PC-9 (cell line): Measurements from ENCODE around the gene NOC4L. TPM values are rescaled to one million over a fixed set of nuclear protein-coding genes. Genes with fewer than 3 reads are reported as not detected.
A peak's percentile ranks its signal among the peaks of the same experiment; 100 is the strongest.

Experiments used
- BruUV-seq: library from RNA; stranded (reverse); fragments of 400-500 nt; replicated peaks from 2 replicates; lab custom pipeline; 2021; lab: Mats Ljungman, UMichigan
- CTCF ChIA-PET: fragments of 300-600 bp; sonication (Branson Sonifier 250); formaldehyde crosslinking; loops from one replicate; lab custom pipeline; 2022; ENCODE audit warnings: antibody characterized with exemption; lab: Charles Lee
- POLR2A ChIA-PET: fragments of 300-600 bp; sonication (Branson Sonifier 250); formaldehyde crosslinking; loops from one replicate; lab custom pipeline; 2022; ENCODE audit warnings: antibody characterized with exemption; ENCODE audit not compliant: unreplicated experiment; lab: Charles Lee
- DNase-seq, 2 experiments: peaks; one replicate each; pipeline versions ENCODE4 v3.0.0 to v3.0.0-alpha.2; 2015 to 2022; ENCODE audit warnings: mixed read lengths in 1 of 2
- H2AFZ ChIP-seq: fragments of 200-600 bp; sonication (generic); 2 replicates; pipeline ENCODE4 v1.8.1; 2017; ENCODE audit warnings: antibody characterized with exemption
- H3F3A ChIP-seq: fragments of 200-600 bp; sonication (generic); 2 replicates; pipeline ENCODE4 v1.8.1; 2017; ENCODE audit warnings: antibody characterized with exemption, mild to moderate bottlenecking, low read depth; ENCODE audit not compliant: insufficient read depth
- H3K27ac ChIP-seq: fragments of 200-600 bp; sonication (generic); 2 replicates; pipeline ENCODE4 v1.6.1; 2016; ENCODE audit warnings: mixed run types
- H3K27me3 ChIP-seq: fragments of 200-600 bp; sonication (generic); 2 replicates; pipeline ENCODE4 v1.6.1; 2016; ENCODE audit warnings: low read depth, mixed run types; ENCODE audit not compliant: insufficient read depth
- H3K36me3 ChIP-seq: fragments of 200-600 bp; sonication (generic); 2 replicates; pipeline ENCODE4 v1.6.1; 2016; ENCODE audit warnings: low read depth, mixed run types
- H3K4me1 ChIP-seq: fragments of 200-600 bp; sonication (generic); replicated peaks from 2 replicates; pipeline ENCODE4 v1.6.1; 2016; ENCODE audit warnings: mixed run types; ENCODE audit not compliant: insufficient read depth
- H3K4me2 ChIP-seq: fragments of 200-600 bp; sonication (generic); 2 replicates; pipeline ENCODE4 v1.6.1; 2017; ENCODE audit warnings: mixed run types
- H3K4me3 ChIP-seq: fragments of 200-600 bp; sonication (generic); 2 replicates; pipeline ENCODE4 v1.6.1; 2016; ENCODE audit warnings: mixed run types
- H3K79me2 ChIP-seq: fragments of 200-600 bp; sonication (generic); 2 replicates; pipeline ENCODE4 v1.6.1; 2017; ENCODE audit warnings: low read depth, mixed run types
- H3K9me2 ChIP-seq: fragments of 200-600 bp; sonication (generic); 2 replicates; pipeline ENCODE4 v1.8.1; 2017; ENCODE audit warnings: mild to moderate bottlenecking; ENCODE audit not compliant: insufficient read depth
- H3K9me3 ChIP-seq: fragments of 200-600 bp; sonication (generic); 2 replicates; pipeline ENCODE4 v1.8.1; 2016; ENCODE audit warnings: low read depth; ENCODE audit not compliant: insufficient read depth
- H4K20me1 ChIP-seq: fragments of 200-600 bp; sonication (generic); 2 replicates; pipeline ENCODE4 v1.8.1; 2017; ENCODE audit not compliant: insufficient read depth
- CTCF ChIP-seq: fragments of 200-600 bp; sonication (generic); conservative IDR thresholded peaks from 2 replicates; pipeline ENCODE4 v1.6.1; 2017; ENCODE audit warnings: mixed run types, antibody characterized with exemption, mild to moderate bottlenecking, moderate library complexity
- EZH2 ChIP-seq: fragments of 200-600 bp; sonication (generic); IDR thresholded peaks from 2 replicates; pipeline ENCODE4 v1.8.0; 2017; ENCODE audit warnings: antibody characterized with exemption, low read depth
- intact Hi-C: fragments of 100-400 bp; cut with micrococcal nuclease; formaldehyde crosslinking; loops from one replicate; pipeline ENCODE4 v1.10.0; 2022; ENCODE audit not compliant: unreplicated experiment
- total RNA-seq: library from RNA; stranded (reverse); gene quantifications from 2 replicates; pipeline ENCODE4 v1.2.3, GENCODE V29; 2021

The NOC4L gene
- total RNA-seq, 1 experiment from 2014 or later = 27.1 TPM

DNA sequence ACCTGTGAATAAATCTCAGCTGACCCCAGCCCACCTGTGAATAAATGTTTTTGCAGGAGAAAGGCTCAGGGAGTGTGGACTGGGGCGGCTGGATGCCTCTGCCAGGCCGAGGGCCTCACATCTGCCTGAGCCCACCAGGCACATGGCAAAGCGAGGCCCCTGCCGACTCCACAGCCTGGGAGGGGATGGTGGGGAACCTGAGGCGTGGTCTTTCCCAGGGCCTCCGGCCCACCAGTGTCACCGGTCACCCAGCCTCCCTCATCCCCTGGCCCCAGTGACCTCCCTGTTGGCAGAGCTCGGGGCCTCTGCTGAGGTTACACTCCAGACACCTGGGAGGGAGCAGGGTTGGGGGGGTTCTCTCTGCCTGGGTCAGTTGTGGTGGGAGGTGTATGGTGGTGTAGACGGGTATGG, 8.2 kb downstream of the NOC4L start:
- Histone ChIP-seq H3F3A (peaks cover 19% of the 10 kb centered on the region), H4K20me1 (peaks cover 21% of the 10 kb centered on the region), H3K9me3 (no peaks in the 10 kb centered on the region), H3K9me2 (no peaks in the 10 kb centered on the region), H3K4me3 (no peak overlapping the region), H3K4me2 (no peak overlapping the region), H3K27ac (no peak overlapping the region), H2AFZ (no peak overlapping the region), H3K27me3 (no peaks in the 10 kb centered on the region), H3K4me1 (no peaks in the 10 kb centered on the region), H3K36me3 (peaks cover 13% of the 10 kb centered on the region; the same call in 1 of the 2 replicates), H3K79me2 (no peaks in the 10 kb centered on the region)
- no TSS peak for BruUV-seq
- ChIA-PET POLR2A (no interaction called here), CTCF (no interaction called here)
- no peak for DNase-seq
- TF ChIP-seq EZH2 = no peak
- no peak for TF ChIP-seq CTCF
- intact Hi-C loops = loop anchor here (5.0 to 10.0 kb wide), 3 partner anchors 190 to 462 kb away; partner anchors contain the start of genes LRCOL1 and P2RX2

GRCh38 chr12:132152953-132153352, 8.7 kb downstream of the NOC4L start:
- Histone ChIP-seq H4K20me1 (peaks cover 21% of the 10 kb centered on the region), H3K4me1 (no peaks in the 10 kb centered on the region), H3K4me2 (no peak overlapping the region), H3K9me2 (no peaks in the 10 kb centered on the region), H3K27ac (no peak overlapping the region), H3K36me3 (peaks cover 18% of the 10 kb centered on the region), H3K9me3 (no peaks in the 10 kb centered on the region), H3K4me3 (no peak overlapping the region), H2AFZ (no peak overlapping the region), H3K79me2 (no peaks in the 10 kb centered on the region), H3F3A (peaks cover 24% of the 10 kb centered on the region), H3K27me3 (no peaks in the 10 kb centered on the region)
- POLR2A ChIA-PET = no interaction called here
- CTCF ChIA-PET = interaction anchor here (0.7 to 0.8 kb wide), 2 partner anchors 8 to 241 kb away, joined by 3 read pairs; no protein-coding TSS in a partner anchor
- TF ChIP-seq CTCF = no peak
- intact Hi-C loops = loop anchor here (5.0 to 10.0 kb wide), 3 partner anchors 189 to 462 kb away; partner anchors contain the start of genes LRCOL1 and P2RX2
- no peak for DNase-seq
- no TSS peak for BruUV-seq

- Histone ChIP-seq H3K4me3 (no peak overlapping the region), H3K79me2 (no peaks in the 10 kb centered on the region), H3K27me3 (no peaks in the 10 kb centered on the region), H3K27ac (no peak overlapping the region), H3K4me2 (no peak overlapping the region), H4K20me1 (peaks cover 21% of the 10 kb centered on the region), H3K4me1 (no peaks in the 10 kb centered on the region), H3K9me2 (no peaks in the 10 kb centered on the region), H2AFZ (no peak overlapping the region), H3F3A (peaks cover 26% of the 10 kb centered on the region), H3K9me3 (no peaks in the 10 kb centered on the region), H3K36me3 (peaks cover 18% of the 10 kb centered on the region)
- ChIA-PET POLR2A (interaction anchor here (0.6 kb wide), 1 partner anchor 734 kb away, joined by 4 read pairs; the partner anchor contains the start of gene CHFR), CTCF (interaction anchor here (0.5 to 1.1 kb wide), 7 partner anchors 9 to 485 kb away, joined by 3 to 12 read pairs (median 3); no protein-coding TSS in a partner anchor)
- BruUV-seq = no TSS peak
- intact Hi-C loops = loop anchor here (1.0 to 10.0 kb wide), 4 partner anchors 189 to 461 kb away; partner anchors contain the start of genes LRCOL1 and P2RX2
- TF ChIP-seq EZH2 (no peak), CTCF (peak; percentile 93)
- DNase-seq = peak in 1 of 2 experiments; percentile 66
Measured at GRCh38 chr12:132153501-132154340, 9.5 kb downstream of the NOC4L start.
